Measurements from ENCODE around the gene CELF2. TPM values are rescaled to one million over a fixed set of nuclear protein-coding genes. Genes with fewer than 3 reads are reported as not detected.

The CELF2 gene
- total RNA-seq, 1 experiment from 2014 or later = 28.7 TPM

DNA sequence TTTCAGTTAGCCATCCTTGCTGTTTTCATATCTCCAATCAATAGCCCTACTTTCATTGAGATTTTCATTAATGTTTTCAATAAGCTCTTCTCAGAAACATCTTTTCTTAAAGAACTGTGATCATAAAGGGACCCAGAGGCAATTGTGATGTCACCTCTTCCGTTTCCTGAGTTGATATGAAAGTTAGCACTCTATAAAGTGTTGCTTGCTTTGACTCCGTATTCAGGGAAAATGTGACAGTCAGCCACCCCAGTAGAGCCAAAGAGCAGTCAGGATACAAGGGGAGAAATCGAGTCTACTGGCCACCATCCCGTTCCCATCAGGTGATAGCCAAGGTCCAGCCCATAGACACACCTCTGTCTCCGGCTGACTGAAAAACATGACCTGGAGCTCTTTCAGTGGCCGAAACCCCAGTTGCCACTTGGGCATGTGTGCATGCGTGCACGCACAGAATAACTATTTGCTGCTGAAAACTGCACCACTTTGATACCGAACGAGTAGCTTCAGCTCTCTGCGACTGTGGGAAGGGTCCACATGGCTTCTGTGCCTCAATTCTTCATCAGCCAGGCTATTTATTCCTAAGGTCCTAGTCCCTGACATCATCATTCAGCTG lies 302.4 kb downstream of the CELF2 start:
- Histone ChIP-seq H3K4me2 (ENCODE audit: insufficient read depth, insufficient read length, low read length) (no peak overlapping the region), H3K23me2 (ENCODE audit: insufficient read length, low read depth, low read length, poor library complexity, severe bottlenecking) (no peaks in the 10 kb centered on the region), H3K27ac (ENCODE audit: insufficient read length, low read depth, low read length) (no peak overlapping the region), H4K91ac (ENCODE audit: insufficient read length, low read depth, low read length) (no peak overlapping the region), H4K20me1 (ENCODE audit: control insufficient read depth, insufficient read depth, insufficient read length) (no peaks in the 10 kb centered on the region), H3K4me1 (ENCODE audit: insufficient read depth, low read length) (no peaks in the 10 kb centered on the region), H2BK15ac (ENCODE audit: low read depth, low read length) (no peak overlapping the region), H2BK20ac (ENCODE audit: low read depth, low read length, poor library complexity, severe bottlenecking) (no peak overlapping the region), H3K79me2 (ENCODE audit: insufficient read depth, low read length) (no peaks in the 10 kb centered on the region), H2AFZ (ENCODE audit: low read length) (no peak overlapping the region), H3K9me3 (ENCODE audit: control insufficient read depth, low read depth, low read length) (no peaks in the 10 kb centered on the region), H3T11ph (ENCODE audit: low read length) (no peak overlapping the region), H2AK5ac (ENCODE audit: insufficient read length, low read length) (no peak overlapping the region), H3K23ac (ENCODE audit: insufficient read length, low read depth, low read length) (no peak overlapping the region), H3K18ac (ENCODE audit: insufficient read length, low read depth, low read length) (no peak overlapping the region), H3K56ac (ENCODE audit: insufficient read length, low read depth, low read length) (no peak overlapping the region), H3K79me1 (ENCODE audit: insufficient read depth, low read depth, low read length, poor library complexity, severe bottlenecking) (no peaks in the 10 kb centered on the region), H2BK12ac (ENCODE audit: insufficient read length, low read depth, low read length) (no peak overlapping the region), H2BK5ac (ENCODE audit: insufficient read length, low read length) (no peak overlapping the region), H3K9ac (ENCODE audit: extremely low read depth, insufficient read length, low read length) (no peak overlapping the region), H3K4ac (ENCODE audit: low read depth, low read length) (no peak overlapping the region), H4K5ac (ENCODE audit: insufficient read length, low read depth, low read length) (no peak overlapping the region), H3K14ac (ENCODE audit: insufficient read depth, low read length) (no peak overlapping the region; the same call in 1 of the 2 replicates), H4K8ac (replicated peaks; ENCODE audit: insufficient read length, low read depth, low read length) (no peak overlapping the region), H2BK120ac (ENCODE audit: low read depth, low read length, poor library complexity, severe bottlenecking) (no peak overlapping the region), H3K27me3 (ENCODE audit: insufficient read depth, low read length) (no peaks in the 10 kb centered on the region)
- Mint-ChIP-seq H3K27ac (no peak overlapping the region), H3K9me3 (no peaks in the 10 kb centered on the region), H3K4me3 (no peak overlapping the region), H3K27me3 (ENCODE audit: low read depth) (no peaks in the 10 kb centered on the region), H3K36me3 (ENCODE audit: insufficient read depth in 1 of 3, low read depth in 3 of 3) (peaks cover 0 to 19% (median 16%) of the 10 kb centered on the region in 3 experiments; a peak in 6 of 7 replicates), H3K4me1 (no peaks in the 10 kb centered on the region; a peak in 1 of 4 replicates)
- TF ChIP-seq, protein P1, sequence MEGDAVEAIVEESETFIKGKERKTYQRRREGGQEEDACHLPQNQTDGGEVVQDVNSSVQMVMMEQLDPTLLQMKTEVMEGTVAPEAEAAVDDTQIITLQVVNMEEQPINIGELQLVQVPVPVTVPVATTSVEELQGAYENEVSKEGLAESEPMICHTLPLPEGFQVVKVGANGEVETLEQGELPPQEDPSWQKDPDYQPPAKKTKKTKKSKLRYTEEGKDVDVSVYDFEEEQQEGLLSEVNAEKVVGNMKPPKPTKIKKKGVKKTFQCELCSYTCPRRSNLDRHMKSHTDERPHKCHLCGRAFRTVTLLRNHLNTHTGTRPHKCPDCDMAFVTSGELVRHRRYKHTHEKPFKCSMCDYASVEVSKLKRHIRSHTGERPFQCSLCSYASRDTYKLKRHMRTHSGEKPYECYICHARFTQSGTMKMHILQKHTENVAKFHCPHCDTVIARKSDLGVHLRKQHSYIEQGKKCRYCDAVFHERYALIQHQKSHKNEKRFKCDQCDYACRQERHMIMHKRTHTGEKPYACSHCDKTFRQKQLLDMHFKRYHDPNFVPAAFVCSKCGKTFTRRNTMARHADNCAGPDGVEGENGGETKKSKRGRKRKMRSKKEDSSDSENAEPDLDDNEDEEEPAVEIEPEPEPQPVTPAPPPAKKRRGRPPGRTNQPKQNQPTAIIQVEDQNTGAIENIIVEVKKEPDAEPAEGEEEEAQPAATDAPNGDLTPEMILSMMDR (conservative IDR thresholded peaks at IDR 0.05) = no peak
- DNase-seq = no peak
- no CpG with 5 or more reads among the region's 11 CpGs for WGBS (ENCODE audit: extremely low coverage, insufficient read length, low lambda C conversion rate)
